Suprapubic skin (tissue), 4 donors: ENCODE results near the gene ZNF22.

Experiments
- CTCF ChIP-seq, 2 donors: fragments of 200-600 bp in 1 of 2; fragments of 450-650 bp in 1 of 2; sonication (generic) in 1 of 2; IDR thresholded peaks; one replicate each; pipeline ENCODE4 v1.5.1; 2016 to 2019; ENCODE audit warnings: antibody characterized with exemption in 2 of 2, mild to moderate bottlenecking in 1 of 2, moderate library complexity in 1 of 2
- EP300 ChIP-seq: sonication (generic); formaldehyde crosslinking; IDR thresholded peaks from one replicate; pipeline ENCODE4 v1.6.1; 2017; ENCODE audit warnings: antibody characterized with exemption
- POLR2A ChIP-seq, 2 donors: fragments of 450-650 bp; IDR thresholded peaks; one replicate each; pipeline ENCODE4 v1.6.1; 2017; ENCODE audit warnings: antibody characterized with exemption in 2 of 2, mild to moderate bottlenecking in 2 of 2, moderate library complexity in 2 of 2
- POLR2AphosphoS5 ChIP-seq, 3 donors: sonication (generic); formaldehyde crosslinking; IDR thresholded peaks; one replicate each; pipeline ENCODE4 v1.6.1; 2017; ENCODE audit warnings: antibody characterized with exemption in 3 of 3

- TF ChIP-seq CTCF (IDR thresholded peaks at IDR 0.05) (no peak), POLR2AphosphoS5 (IDR thresholded peaks at IDR 0.05) (no peak), POLR2A (IDR thresholded peaks at IDR 0.05) (no peak), EP300 (no peak)
Measured at GRCh38 chr10:44961230-44961571, 39.5 kb upstream of the ZNF22 start.
